HS-5 (cell line): Measurements from ENCODE around the gene MTMR8.
"Not testable (repeated sequence)": the region's sequence is repeated elsewhere in the genome, so short reads cannot be mapped to it uniquely, and the experiment has no call there.

Experiments used
- DNase-seq: peaks from one replicate; pipeline ENCODE4 v3.0.0-alpha.2; 2012; ENCODE audit warnings: low read depth

The MTMR8 gene

DNA sequence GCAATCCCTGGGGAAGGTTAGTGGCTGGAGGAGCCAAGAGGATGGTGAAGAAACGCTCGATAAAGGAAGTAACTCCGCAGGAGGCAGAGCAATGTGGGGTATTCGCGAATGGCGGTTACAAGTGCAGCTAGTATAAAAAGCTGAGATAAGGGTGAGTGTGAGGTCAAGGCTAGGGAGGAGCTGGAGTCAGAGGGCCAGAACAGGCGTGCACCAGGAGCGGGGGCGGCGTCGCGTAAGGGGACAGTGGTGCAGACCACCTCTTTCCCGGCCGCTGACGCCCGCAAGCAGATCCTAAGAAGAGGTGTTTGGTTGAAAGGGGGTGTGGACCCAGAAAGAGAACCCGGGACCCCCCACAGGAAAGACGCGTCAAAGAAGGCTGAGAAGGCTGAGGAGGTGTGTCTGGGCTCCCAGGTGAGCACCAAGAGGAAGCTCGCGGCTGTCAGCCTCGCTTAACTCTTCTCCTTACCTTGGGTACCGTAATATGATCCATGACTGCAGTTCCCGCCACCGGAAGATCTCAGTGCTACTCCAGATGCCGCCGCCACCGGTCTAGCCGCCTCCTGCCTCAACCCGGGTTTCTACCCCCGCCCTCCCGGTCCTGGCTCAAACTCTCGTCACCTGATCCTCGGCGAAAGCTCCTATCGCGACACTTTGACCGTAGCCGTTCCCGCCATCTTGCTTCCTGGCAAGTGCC, at the start of gene MTMR8:
Gene MTMR8, minus strand, starts transcription at position 579 of the 694 bp plus-strand sequence. Its CDS starts 89 bp downstream, at position 490.
- DNase-seq: no peak

DNA sequence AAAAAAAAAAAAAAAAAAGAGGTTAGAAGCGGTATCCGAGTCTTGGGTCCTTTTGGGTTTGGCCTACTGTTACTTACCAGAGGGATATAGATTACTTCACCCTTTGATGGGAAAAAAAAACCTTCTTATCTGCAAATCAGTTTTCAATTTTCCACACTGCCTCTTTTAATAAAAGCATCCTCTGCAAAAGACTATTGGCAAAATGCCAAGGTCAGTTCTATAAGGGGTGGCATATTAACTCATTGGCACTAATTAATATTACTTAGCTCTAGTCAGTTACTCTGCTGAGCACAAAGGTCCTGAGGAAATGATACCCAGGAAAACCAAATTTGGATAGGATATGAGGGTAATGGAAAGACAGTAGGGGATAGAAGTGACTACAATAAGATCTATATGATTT, 44.3 kb upstream of the MTMR8 start:
- DNase-seq: no peak

- DNase-seq: no peak
Measured at GRCh38 chrX:64437665-64438064, 42.4 kb upstream of the MTMR8 start.

- no peak for DNase-seq
Measured at GRCh38 chrX:64437218-64437617, 42.0 kb upstream of the MTMR8 start.

DNA sequence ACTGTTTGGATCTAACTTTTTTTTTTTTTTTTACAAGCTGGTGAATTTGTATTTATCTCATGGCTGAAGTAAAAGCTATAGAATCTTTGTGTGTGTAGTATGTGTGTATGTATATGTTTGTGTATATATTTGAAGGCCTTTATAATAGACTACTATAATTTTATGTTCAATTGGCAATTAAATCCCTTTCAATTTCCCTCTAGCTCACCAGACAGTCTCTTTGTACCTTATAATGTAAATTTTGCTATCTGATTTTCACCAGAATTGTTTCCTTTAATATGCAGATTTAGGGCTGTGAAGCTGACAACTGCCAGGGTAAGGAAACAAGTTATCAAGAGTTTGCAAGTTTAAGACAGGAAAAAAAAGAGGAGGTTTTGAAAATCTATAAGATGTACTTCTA, 33.1 kb upstream of the MTMR8 start:
- DNase-seq: no peak

DNA sequence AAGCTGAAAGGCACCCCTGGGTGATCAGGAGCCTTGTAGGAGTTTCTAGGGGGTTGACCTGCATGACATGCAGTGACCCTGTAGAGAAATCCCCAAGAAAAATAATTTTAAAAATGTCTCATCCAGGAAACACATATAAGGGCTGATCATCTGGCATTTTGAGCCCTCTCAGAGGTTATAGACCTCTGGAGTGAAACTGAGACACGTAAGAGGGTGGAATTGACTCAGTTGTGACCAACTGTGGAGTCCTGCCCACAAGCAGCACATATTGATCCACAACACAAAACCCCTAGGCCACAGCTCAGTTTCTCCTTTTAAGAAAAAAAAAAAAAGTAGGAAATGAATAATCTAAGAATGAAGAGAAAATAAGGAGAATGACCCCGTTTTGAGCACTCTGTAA, 32.5 kb upstream of the MTMR8 start:
- DNase-seq: no peak

- no peak for DNase-seq
Measured at GRCh38 chrX:64427281-64427680, 32.0 kb upstream of the MTMR8 start.

GRCh38 chrX:64409730-64410129, 14.5 kb upstream of the MTMR8 start:
- DNase-seq: not testable (repeated sequence)

- DNase-seq: no peak
Measured at GRCh38 chrX:64398088-64398487, 2.8 kb upstream of the MTMR8 start.

DNA sequence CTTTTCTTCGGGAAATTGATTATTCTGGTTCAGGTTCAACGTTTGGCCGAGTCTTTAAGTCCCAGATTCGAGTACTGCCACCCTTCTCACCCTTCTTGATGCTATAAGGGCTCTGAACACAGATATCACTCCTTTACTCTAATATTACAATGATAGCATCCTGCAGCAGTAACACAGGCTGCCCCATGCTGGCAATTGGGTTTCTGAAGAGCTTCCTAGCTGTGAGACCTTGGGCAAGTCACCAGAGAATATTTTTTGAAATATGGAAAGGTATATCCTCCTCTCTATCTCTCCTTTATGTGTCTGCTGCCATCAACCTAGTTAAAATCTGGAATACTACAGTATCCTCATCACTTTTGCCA, 297 bp upstream of the MTMR8 start:
- no peak for DNase-seq

DNA sequence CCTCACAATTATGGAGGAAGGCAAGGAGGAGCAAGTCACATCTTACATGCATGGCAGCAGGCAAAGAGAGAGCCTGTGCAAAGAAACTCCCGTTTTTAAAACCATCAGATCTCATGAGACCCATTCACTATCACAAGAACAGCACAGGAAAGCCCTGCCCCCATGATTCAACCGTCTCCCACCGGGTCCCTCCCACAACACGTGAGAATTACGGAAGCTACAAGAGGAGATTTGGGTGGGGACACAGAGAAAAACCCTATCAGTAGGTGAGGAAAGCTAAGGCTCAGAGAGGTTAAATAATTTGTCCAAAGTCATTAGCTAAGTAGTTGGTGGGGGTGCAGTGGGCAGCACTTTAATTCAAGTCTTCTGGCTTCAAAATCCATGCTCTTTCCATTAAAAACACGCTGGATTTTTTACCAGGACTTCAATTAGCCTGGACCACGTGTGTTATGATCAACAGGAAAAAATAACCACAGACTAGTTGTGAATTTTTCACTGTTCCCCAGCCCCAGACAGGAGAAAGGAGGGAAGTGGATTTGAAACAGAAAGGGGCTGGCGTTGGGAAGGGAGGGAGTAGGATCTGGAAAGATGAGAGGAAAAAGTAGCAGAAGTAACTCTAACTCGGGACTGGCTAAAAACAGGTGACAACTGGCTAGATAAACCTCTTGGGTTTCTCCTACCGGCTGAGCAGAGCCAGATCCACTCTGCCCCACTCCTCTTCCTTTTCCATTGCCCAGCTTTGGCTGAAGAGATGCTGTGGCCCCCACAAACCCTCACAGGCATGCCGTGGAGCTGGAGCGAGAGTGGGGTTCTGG, 986 bp downstream of the MTMR8 start:
- no peak for DNase-seq

GRCh38 chrX:64389489-64389888, 5.8 kb downstream of the MTMR8 start:
- DNase-seq: no peak

DNA sequence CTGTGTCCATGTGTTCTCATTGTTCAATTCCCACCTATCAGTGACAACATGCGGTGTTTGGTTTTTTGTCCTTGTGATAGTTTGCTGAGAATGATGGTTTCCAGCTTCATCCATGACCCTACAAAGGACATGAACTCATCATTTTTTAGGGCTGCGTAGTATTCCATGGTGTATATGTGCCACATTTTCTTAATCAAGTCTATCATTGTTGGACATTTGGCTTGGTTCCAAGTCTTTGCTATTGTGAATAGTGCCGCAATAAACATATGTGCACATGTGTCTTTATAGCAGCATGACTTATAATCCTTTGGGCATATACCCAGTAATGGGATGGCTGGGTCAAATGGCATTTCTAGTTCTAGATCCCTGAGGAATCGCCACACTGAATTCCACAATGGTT, 14.5 kb downstream of the MTMR8 start:
- DNase-seq: not testable (repeated sequence)

DNA sequence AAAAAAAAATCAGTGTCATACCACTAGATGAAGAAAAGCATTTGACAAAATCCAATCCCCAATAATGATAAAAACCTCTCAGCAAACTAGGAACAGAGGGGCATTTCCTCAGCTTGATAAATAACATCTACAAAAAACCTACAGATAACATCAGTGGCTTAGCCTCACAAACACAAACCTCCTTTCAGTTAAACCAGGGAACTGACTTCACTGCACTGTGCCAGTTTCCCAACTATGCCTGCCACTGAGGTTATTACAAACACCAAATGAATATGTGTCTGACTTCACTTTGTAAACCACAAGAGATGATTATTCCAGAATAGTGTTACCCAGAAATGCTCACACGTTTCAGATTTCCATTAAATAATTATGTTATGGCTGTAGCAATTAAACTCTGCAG, 15.3 kb downstream of the MTMR8 start:
- DNase-seq: no peak

GRCh38 chrX:64377753-64378152, 17.5 kb downstream of the MTMR8 start:
- DNase-seq: no peak

- no peak for DNase-seq
Measured at GRCh38 chrX:64352081-64352480, 43.2 kb downstream of the MTMR8 start.

DNA sequence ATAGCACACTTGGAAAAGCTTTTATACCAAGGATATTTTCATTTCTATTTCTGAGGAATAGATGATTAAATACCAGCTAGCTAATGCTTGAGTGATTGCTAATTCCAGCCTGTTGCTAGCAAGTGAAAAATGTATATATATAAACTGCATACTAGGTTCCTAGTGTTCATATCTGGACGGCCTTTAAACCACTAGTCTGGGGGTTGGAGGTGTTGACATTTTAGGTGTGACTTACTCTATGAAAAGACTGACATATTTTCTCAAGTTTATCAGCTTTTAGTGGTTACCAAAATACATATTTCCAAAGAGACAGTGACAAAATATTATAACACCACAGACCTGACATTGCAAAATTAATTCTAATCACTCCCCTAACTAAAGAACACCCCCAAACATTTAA, 44.7 kb downstream of the MTMR8 start:
- DNase-seq: no peak

DNA sequence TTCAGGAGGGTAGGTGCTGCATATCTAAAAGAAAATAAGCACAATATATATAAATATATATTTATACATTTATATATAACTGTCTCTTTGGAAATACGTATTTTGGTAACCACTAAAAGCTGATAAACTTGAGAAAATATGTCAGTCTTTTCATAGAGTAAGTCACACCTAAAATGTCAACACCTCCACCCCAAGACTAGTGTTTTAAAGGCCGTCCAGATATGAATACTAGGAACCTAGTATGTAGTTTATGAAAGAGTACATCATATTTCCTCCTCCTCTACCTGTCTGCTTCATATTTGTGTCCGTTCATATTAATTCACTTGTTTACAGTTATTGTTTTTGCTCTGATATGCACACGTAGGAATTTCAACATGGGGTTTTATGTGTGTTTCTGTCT, 45.2 kb downstream of the MTMR8 start:
- no peak for DNase-seq

- no peak for DNase-seq
Measured at GRCh38 chrX:64342811-64343210, 52.4 kb downstream of the MTMR8 start.

GRCh38 chrX:64338296-64338695, 57.0 kb downstream of the MTMR8 start:
- DNase-seq: no peak

DNA sequence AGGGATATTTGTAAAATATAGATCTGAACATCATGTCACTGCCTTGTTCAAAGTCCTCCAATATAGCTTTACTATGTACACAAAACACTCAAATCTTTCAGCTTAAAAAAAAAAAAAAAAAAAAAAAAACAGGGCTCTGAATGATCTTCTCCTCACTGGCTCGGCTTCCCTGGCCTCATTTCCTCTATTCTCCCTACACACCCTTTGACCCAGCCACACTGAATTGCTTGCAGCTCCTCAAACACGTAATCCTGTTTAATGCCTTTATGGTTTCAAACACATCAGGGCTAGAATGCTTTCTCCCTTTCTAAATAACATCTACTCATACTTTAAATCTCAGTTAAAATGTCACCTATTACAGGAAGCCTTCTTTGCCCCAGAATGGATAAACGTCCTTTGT, 60.8 kb downstream of the MTMR8 start:
- no peak for DNase-seq

DNA sequence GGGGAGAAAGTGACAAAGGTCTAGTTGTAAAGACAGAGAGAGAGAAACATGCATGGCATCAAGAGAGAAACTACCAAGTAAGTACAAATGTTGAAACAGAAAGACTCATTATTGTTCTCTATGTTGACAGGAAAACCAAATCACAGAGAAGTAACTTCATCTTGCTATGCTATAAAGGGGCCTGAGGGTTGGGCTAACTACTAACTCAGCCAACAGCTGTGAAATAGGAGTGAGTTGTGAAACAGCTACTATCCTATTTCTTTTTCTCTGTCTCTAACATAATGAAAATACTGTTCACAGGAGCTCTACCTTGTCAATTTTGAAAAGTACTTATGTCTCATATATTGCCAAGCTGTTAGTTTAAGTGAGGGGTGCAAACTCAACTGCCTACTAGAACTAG, 65.0 kb downstream of the MTMR8 start:
- DNase-seq: no peak

GRCh38 chrX:64321507-64321906, 73.7 kb downstream of the MTMR8 start:
- DNase-seq: no peak

DNA sequence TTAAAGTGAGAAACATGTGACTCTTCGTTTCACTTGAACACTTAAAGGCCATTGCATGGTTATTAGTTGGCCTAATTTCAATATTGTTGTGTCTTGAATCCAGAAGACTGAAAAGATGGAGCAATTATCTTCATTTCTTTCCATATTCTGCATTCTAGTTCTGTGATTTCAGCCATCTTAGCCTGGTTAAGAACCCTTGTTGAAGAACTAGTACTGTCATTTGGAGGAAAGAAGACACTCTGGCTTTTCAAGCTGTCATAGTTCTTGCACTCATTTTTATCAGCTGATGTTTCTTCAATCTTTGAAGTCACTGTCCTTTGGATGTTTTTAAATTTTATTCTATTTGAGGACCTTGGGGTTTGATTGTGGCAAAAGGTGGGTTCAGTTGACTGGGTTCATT, 81.6 kb downstream of the MTMR8 start:
- DNase-seq: no peak
